ENCODE results near the gene ARID2. TPM values are rescaled to one million over a fixed set of nuclear protein-coding genes. Genes with fewer than 3 reads are reported as not detected.

The ARID2 gene
- total and polyA plus RNA-seq, 4 donors = 1.8 to 17.8 (median 13.2) TPM

DNA sequence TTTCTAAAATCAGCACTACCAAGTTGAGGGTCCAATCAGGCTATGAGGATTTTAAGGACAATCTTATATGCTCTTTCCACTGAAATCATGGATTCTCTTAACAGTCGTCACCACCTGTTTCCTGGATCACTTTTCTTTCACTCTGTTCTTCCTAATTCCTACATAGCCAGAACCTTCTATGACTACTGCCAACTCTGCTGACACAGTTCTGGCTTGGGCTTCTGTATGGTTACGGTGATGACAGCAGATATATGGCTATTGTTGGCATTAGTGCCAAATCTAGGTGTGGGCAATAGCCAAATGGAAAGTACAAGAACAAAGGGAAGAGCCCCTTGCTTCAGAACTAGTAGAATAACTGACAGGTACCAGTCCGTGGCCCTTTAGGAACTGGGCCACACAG is 124.0 kb downstream of the ARID2 start:
- Histone ChIP-seq H3K4me3 (ENCODE audit: low read depth in 1 of 3, low read length in 3 of 3) (no peak overlapping the region), H3K36me3 (ENCODE audit: control insufficient read depth in 4 of 4, insufficient read depth in 3 of 4, low read depth in 1 of 4, low read length in 3 of 4) (peaks cover 7 to 34% (median 24%) of the 10 kb centered on the region in 4 donors), H3K9me3 (ENCODE audit: control insufficient read depth in 4 of 4, low read length in 3 of 4) (no peaks in the 10 kb centered on the region), H3K4me1 (ENCODE audit: control insufficient read depth in 4 of 4, insufficient read depth in 4 of 4, low read length in 3 of 4) (no peaks in the 10 kb centered on the region), H3K27me3 (ENCODE audit: control insufficient read depth in 4 of 4, insufficient read depth in 4 of 4, low read length in 3 of 4) (no peaks in the 10 kb centered on the region), H3K27ac (ENCODE audit: low read depth in 1 of 2, low read length in 2 of 2) (no peak overlapping the region), H3K9ac (ENCODE audit: low read depth in 1 of 2, low read length in 2 of 2) (no peak overlapping the region)
- no peak for DNase-seq (ENCODE audit: low spot score)
- WGBS = 99% methylated on average over 3 of the region's 3 CpGs
- TF ChIP-seq HNF4G (IDR thresholded peaks at IDR 0.05) = no peak

- TF ChIP-seq EGR1 (IDR thresholded peaks at IDR 0.05; ENCODE audit: low read depth in 2 of 2) (no peak), ATF3 (IDR thresholded peaks at IDR 0.05) (no peak), TAF1 (conservative IDR thresholded peaks at IDR 0.05) (no peak)
These were observed 133.8 kb downstream of the ARID2 start for GRCh38 chr12:45863332-45863731.

GRCh38 chr12:45866299-45866698 is 136.8 kb downstream of the ARID2 start:
- no peak overlapping the region for H3K27ac ChIP-seq (ENCODE audit: low read depth in 1 of 2, low read length in 2 of 2)
- peaks cover 0 to 11% (median 1%) of the 10 kb centered on the region in 4 donors for H3K36me3 ChIP-seq (ENCODE audit: control insufficient read depth in 4 of 4, insufficient read depth in 3 of 4, low read depth in 1 of 4, low read length in 3 of 4)

More at GRCh38 chr12:45863332-45863731, 133.8 kb downstream of the ARID2 start:
- peaks cover 0 to 2% (median 0%) of the 10 kb centered on the region in 4 donors for H3K4me1 ChIP-seq (ENCODE audit: control insufficient read depth in 4 of 4, insufficient read depth in 4 of 4, low read length in 3 of 4)
- H3K4me3 ChIP-seq (ENCODE audit: low read depth in 1 of 3, low read length in 3 of 3) = no peak overlapping the region
- WGBS = 94% methylated on average over 2 of the region's 2 CpGs
- DNase-seq (ENCODE audit: low spot score) = no peak
- no peak overlapping the region for H3K9ac ChIP-seq (ENCODE audit: low read depth in 1 of 2, low read length in 2 of 2)
- no peak overlapping the region for H3K27ac ChIP-seq (ENCODE audit: low read depth in 1 of 2, low read length in 2 of 2)
- no peaks in the 10 kb centered on the region for H3K27me3 ChIP-seq (ENCODE audit: control insufficient read depth in 4 of 4, insufficient read depth in 4 of 4, low read length in 3 of 4)
- peaks cover 0 to 15% (median 1%) of the 10 kb centered on the region in 4 donors for H3K36me3 ChIP-seq (ENCODE audit: control insufficient read depth in 4 of 4, insufficient read depth in 3 of 4, low read depth in 1 of 4, low read length in 3 of 4)
- no peaks in the 10 kb centered on the region for H3K9me3 ChIP-seq (ENCODE audit: control insufficient read depth in 4 of 4, low read length in 3 of 4)

DNA sequence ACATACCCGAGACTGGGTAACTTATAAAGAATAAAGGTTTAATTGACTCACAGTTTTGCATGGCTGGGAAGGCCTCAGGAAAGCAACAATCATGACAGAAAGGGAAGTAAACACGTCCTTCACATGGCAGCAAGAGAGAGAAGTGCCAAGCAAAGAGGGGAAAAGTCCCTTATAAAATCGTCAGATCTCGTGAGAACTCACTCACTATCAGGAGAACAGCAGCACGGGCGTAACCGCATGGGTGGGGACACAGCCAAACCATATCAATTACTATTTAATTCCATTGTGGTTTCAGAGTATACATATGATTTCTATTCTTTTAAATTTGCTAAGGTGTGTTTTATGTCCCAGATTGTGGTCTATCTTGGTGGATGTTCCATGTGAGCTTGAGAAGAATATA is 142.9 kb downstream of the ARID2 start:
- Histone ChIP-seq H3K4me1 (ENCODE audit: control insufficient read depth in 4 of 4, insufficient read depth in 4 of 4, low read length in 3 of 4) (no peaks in the 10 kb centered on the region), H3K4me3 (ENCODE audit: low read depth in 1 of 3, low read length in 3 of 3) (no peak overlapping the region), H3K9me3 (ENCODE audit: control insufficient read depth in 4 of 4, low read length in 3 of 4) (no peaks in the 10 kb centered on the region), H3K36me3 (ENCODE audit: control insufficient read depth in 4 of 4, insufficient read depth in 3 of 4, low read depth in 1 of 4, low read length in 3 of 4) (peaks cover 2 to 9% (median 8%) of the 10 kb centered on the region in 4 donors), H3K9ac (ENCODE audit: low read depth in 1 of 2, low read length in 2 of 2) (no peak overlapping the region), H3K27ac (ENCODE audit: low read depth in 1 of 2, low read length in 2 of 2) (no peak overlapping the region), H3K27me3 (ENCODE audit: control insufficient read depth in 4 of 4, insufficient read depth in 4 of 4, low read length in 3 of 4) (no peaks in the 10 kb centered on the region)
- no peak for DNase-seq (ENCODE audit: low spot score)
- 93% methylated on average over 7 of the region's 7 CpGs for WGBS
- no peak for TF ChIP-seq RAD21 (IDR thresholded peaks at IDR 0.05)
- TF ChIP-seq HNF4A (conservative IDR thresholded peaks at IDR 0.05) = no peak
- no peak for TF ChIP-seq CTCF (IDR thresholded peaks at IDR 0.05; ENCODE audit: low read depth, low read length, missing input control)
- TF ChIP-seq MAX (IDR thresholded peaks at IDR 0.05) = no peak
- no peak for TF ChIP-seq NR2F2 (IDR thresholded peaks at IDR 0.05)
- no peak for TF ChIP-seq HNF4G (IDR thresholded peaks at IDR 0.05)
- TF ChIP-seq FOXA2 (IDR thresholded peaks at IDR 0.05) = no peak
- TF ChIP-seq GABPA (IDR thresholded peaks at IDR 0.05 in 1 of 2, conservative IDR thresholded peaks at IDR 0.05 in 1 of 2) = no peak
- no peak for TF ChIP-seq JUND (IDR thresholded peaks at IDR 0.05)
- no peak for TF ChIP-seq TAF1 (conservative IDR thresholded peaks at IDR 0.05)
- TF ChIP-seq, protein P1, sequence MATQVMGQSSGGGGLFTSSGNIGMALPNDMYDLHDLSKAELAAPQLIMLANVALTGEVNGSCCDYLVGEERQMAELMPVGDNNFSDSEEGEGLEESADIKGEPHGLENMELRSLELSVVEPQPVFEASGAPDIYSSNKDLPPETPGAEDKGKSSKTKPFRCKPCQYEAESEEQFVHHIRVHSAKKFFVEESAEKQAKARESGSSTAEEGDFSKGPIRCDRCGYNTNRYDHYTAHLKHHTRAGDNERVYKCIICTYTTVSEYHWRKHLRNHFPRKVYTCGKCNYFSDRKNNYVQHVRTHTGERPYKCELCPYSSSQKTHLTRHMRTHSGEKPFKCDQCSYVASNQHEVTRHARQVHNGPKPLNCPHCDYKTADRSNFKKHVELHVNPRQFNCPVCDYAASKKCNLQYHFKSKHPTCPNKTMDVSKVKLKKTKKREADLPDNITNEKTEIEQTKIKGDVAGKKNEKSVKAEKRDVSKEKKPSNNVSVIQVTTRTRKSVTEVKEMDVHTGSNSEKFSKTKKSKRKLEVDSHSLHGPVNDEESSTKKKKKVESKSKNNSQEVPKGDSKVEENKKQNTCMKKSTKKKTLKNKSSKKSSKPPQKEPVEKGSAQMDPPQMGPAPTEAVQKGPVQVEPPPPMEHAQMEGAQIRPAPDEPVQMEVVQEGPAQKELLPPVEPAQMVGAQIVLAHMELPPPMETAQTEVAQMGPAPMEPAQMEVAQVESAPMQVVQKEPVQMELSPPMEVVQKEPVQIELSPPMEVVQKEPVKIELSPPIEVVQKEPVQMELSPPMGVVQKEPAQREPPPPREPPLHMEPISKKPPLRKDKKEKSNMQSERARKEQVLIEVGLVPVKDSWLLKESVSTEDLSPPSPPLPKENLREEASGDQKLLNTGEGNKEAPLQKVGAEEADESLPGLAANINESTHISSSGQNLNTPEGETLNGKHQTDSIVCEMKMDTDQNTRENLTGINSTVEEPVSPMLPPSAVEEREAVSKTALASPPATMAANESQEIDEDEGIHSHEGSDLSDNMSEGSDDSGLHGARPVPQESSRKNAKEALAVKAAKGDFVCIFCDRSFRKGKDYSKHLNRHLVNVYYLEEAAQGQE (IDR thresholded peaks at IDR 0.05) = no peak
- TF ChIP-seq SP1 (IDR thresholded peaks at IDR 0.05) = no peak
- no peak for TF ChIP-seq FOXA1 (IDR thresholded peaks at IDR 0.05)
- TF ChIP-seq ZBTB33 (IDR thresholded peaks at IDR 0.05) = no peak
- TF ChIP-seq RXRA (IDR thresholded peaks at IDR 0.05) = no peak
- no peak for TF ChIP-seq YY1 (IDR thresholded peaks at IDR 0.05)

More at GRCh38 chr12:45866299-45866698, 136.8 kb downstream of the ARID2 start:
- WGBS = 97% methylated on average over 1 of the region's 1 CpG
- H3K27me3 ChIP-seq (ENCODE audit: control insufficient read depth in 4 of 4, insufficient read depth in 4 of 4, low read length in 3 of 4) = no peaks in the 10 kb centered on the region
- TF ChIP-seq FOXA2 (IDR thresholded peaks at IDR 0.05) = no peak
- no peaks in the 10 kb centered on the region for H3K9me3 ChIP-seq (ENCODE audit: control insufficient read depth in 4 of 4, low read length in 3 of 4)
- no peak overlapping the region for H3K4me3 ChIP-seq (ENCODE audit: low read depth in 1 of 3, low read length in 3 of 3)
- peaks cover 0 to 2% (median 0%) of the 10 kb centered on the region in 4 donors for H3K4me1 ChIP-seq (ENCODE audit: control insufficient read depth in 4 of 4, insufficient read depth in 4 of 4, low read length in 3 of 4)
- no peak overlapping the region for H3K9ac ChIP-seq (ENCODE audit: low read depth in 1 of 2, low read length in 2 of 2)
- DNase-seq (ENCODE audit: low spot score) = no peak
